OCI-M1 (cell line): Measurements from ENCODE around the gene FKBP8.
A peak's percentile ranks its signal among the peaks of the same experiment; 100 is the strongest.

Experiments used
- DNase-seq: peaks from one replicate; lab custom pipeline; 2025; lab: John Stamatoyannopoulos, UW

The FKBP8 gene

DNA sequence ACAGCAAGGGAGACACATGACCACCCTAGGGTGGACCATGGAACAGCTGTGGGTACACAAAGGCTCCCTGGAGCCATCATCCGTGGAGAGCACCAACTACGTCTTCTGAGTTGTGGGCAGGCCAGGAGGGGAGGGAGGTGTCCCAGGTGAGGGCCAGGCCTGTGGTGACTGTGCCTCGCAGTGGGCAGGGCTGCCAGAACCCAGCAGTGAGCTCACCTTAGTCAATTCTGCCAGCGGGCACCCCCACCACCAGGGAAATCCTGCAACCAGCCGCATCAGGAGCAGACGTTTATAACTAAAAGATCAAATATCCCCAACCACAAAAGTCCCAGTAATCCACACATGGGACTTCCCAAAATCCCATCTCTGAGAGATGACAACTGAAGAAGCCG, 41.1 kb downstream of the FKBP8 start:
- no peak for DNase-seq

- no peak for DNase-seq
Measured at GRCh38 chr19:18501832-18502231, 41.5 kb downstream of the FKBP8 start.

DNA sequence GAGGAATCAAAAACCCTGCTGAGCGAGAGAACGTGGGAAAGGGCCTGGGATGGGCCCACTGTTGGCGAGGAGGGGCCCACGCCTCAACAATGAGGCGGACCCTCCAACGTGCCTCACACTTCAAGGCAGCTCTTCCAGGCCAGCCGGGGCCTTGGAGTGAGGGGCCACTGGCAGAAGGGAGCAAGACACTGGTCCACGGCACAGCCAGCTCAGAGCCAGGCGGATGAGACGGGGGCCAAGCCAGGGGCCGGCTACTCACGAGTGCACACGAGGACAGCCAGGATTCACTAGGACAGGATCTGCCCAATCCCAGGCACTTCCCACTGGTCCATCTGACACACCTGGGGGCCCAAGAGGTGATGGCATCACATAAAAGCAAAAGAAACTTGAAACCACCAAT, 42.0 kb downstream of the FKBP8 start:
- DNase-seq: no peak

- DNase-seq: no peak
Measured at GRCh38 chr19:18500799-18501198, 42.6 kb downstream of the FKBP8 start.

DNA sequence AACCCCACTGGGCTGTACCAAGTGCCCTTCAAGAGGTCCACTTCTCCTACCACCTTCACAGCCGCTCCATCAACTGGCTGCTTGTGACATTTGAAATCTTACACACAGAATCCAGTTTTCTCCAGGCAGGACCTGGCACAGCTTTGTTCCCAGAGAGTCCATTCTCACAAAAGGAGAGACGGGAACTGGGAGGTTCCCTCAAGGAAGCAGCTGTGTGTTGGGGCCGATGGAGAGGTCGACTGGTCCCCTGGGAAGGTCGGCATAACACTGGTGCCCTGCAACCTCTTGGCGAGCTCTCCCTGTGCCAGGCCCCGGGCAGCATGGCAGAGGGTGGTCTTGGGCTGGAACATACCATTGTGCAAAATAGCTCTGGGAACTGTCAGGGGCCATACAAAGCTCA, 43.0 kb downstream of the FKBP8 start:
- no peak for DNase-seq

- peak; percentile 4 for DNase-seq
Measured at GRCh38 chr19:18499055-18499775, 44.2 kb downstream of the FKBP8 start.

- no peak for DNase-seq
Measured at GRCh38 chr19:18496980-18497256, 46.5 kb downstream of the FKBP8 start.

GRCh38 chr19:18496167-18496979, 47.0 kb downstream of the FKBP8 start:
- DNase-seq: peak; percentile 24

DNA sequence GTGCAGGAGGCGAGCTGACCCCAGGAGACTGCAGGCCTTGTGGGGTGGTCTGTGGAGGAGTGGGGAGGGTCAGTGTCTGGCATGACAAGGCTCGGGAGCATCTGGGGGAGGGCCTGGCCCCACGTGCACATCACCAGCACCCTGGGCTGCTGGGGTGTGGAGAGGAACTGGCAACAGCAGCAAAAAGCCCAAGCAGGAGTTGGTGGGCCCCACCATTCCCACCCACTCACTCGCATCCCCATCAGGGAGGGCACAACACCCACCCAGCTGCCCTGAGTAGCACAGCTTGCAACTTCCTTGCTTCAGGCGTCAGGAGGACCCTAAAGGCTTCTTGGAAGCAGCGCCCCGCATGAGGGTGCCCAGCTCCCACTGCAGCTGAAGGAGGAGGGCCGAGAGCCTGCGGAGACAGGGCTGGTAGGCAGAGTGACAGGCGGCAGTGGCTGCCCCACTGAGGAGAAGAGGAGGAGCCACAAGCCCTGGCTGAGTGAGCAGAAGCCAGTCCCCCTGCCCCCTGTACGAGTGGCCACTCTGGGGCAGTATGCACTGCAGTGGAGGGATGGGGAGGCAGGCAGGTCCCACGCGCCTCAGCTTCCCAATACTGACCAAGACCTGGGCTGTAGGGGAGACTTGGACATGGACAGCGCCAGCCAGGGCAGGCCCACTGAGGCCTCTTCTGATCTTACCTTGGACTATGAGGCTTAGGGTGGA, 48.0 kb downstream of the FKBP8 start:
- DNase-seq: no peak

DNA sequence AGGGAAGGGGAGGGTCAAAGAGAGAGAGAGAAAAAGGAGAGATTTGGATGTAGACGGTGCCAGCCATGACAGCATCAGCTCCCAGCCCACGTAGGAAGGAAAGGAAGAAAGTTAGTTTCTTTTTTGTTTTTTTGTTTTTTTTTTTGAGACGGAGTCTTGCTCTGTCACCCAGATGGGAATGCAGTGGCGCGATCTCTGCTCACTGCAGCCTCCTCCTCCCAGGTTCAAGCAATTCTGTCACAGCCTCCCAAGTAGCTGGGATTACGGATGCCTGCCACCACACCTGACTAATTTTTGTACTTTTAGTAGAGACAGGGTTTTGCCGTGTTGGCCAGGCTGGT, 49.1 kb downstream of the FKBP8 start:
- no peak for DNase-seq

DNA sequence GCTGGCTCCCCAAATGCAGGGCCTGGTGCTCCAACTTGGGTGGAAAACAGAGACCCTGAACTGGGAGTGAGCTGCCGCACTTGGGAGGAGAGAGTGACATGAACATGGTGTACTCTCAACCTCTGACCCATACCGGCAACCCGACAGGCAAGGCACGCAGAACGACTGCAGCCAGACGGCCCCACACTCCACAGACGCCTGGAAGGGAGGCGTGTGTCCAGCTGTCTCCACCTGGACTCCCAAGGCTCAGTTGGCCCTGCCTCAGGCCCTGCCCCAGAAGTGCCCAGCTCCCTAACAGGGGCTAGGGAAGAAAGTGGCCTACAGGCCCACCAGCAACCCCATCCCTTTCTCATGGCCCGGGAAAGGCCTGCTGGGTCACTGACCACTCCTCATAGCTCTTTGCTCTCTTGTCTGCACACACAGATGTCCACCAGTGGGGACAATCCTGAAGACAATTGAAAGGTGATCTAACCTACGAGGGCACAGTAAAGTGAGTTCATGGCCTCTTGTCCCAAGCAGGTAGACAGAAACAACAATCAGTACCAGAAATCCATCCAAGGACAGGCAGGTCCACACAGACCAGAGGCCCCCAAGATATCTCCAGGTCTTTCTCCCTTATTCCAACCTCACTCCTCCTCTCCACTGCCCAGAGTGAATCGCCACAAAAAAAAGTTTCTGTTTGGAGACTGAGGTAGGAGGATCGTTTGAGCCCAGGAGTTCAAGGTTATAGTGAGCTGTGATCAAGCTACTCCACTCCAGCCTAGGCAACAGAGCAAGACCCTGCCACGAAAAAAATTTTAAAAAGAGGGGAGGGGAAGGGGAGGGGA, 49.7 kb downstream of the FKBP8 start:
- DNase-seq: no peak

DNA sequence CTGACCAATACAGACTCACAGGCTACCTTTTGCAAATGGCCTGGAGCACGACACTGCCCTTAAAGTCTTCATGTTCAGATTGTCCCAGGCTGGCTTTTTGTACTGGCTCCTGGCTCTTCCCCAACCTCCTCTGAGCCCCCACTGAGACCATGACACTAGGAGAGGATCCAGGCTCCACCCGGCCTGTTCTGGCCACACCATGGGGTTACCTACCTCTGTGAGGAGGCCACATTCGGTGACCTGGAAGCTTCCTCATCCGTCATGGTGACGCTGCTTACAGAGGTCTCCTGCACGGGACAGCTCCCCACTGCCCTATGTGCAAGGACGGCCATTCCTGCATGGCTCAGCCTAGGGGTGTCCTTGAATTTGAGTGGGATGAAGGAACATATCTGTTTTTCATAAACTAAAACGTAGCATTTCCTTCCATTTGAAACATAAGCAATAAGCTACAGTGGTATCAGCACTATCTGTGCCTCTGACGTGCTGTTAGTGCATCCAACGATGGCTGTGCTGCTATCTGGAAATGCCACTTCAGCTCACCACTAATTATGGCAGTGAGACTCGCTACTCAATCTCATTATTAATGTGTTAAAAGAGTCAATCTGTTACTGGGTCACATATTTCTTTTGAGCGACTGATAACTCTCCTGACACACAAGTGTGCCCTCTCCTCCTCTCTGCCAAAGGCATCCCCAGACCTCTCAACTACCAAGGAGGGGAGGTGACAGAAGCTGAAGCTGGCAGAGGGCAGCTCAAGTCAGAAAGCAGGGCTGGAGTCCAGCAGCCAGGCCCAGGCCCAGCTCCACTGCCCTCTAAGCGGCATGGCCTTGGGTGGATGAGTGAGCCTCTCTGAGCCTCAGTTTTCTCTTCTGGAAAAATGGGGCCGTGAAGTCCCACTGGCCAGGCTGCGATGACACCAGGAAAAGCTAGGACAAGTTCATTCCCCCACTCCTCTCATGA, 51.1 kb downstream of the FKBP8 start:
- DNase-seq: no peak

GRCh38 chr19:18490728-18491127, 52.6 kb downstream of the FKBP8 start:
- DNase-seq: no peak

DNA sequence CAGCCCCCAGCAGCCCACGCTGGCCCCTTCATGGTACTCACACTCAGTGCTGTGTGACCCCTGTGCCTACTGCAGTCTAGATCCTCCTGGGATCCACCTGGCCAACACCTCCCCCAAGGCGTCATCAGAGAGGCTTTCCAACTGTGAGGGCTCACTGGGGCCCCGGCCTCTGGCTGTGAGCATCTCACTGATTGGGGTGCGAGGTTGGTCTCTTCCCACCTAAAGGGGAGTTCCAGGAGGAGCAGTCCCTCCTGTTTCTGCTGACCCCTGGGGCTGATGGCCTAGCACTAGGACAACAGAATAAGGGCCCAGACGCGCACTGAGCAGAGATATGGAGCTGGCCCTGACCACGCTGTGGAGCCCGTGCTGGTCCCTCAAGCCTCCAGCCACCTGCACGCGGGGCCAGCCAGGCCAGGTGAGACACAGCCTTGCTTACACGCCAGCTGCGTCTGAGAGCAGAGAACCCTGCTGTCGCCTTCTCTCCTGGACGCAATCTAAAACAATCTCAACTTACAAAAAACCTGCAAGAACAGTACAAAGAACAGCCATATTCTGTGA, 53.7 kb downstream of the FKBP8 start:
- no peak for DNase-seq

DNA sequence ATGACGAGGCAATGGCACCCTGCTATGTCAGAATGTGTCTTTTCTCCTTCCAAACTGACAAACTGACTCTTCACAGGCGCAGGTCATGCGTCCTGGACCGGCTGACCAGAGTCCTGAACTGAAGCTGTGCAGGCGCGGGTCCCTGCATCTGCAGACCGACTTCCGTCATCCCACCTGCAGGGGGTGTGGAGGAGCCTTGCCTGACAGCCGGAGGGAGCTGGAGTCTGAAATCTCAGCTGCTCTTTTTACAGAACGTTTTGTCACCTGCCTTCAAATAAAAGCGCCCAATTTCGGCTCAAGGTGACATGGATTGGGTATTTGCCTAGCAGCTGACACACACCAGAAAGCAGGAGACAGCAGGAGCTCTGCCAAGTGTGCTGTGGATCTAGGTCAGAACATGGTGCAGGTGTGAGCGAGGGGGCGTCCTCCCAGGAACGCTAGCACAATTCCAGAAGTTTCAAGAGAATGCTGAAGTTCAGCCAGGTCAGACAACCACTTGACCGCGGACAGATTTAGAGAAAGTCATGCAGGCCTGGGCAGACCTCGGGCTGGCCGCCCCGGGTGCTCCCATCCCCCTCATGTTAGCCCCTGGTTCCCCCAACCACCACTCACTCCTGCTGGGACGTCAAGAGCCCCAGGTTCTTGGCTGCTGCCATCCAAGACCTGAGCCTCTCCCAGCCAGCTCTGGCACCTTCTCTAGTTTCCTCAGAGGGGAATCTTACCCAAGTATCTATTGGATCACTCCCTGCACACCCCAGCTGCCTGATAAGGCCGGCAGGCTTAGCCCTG, 54.3 kb downstream of the FKBP8 start:
- no peak for DNase-seq

DNA sequence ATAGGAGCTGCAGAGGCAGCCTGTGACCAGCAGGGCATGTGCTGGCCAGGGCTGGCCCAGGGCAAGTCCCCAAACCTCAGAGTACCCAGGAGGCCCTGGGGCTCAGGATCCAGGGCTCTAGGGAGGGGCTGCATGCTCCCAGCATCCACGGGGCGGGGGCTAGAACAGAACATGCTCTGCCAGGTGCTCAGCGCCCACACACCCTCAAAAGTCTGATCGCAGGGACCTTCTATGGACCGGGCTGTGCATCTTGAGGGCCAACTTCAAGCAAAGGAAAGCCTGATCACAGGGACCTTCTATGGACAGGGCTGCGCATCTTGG, 55.0 kb downstream of the FKBP8 start:
- DNase-seq: no peak

DNA sequence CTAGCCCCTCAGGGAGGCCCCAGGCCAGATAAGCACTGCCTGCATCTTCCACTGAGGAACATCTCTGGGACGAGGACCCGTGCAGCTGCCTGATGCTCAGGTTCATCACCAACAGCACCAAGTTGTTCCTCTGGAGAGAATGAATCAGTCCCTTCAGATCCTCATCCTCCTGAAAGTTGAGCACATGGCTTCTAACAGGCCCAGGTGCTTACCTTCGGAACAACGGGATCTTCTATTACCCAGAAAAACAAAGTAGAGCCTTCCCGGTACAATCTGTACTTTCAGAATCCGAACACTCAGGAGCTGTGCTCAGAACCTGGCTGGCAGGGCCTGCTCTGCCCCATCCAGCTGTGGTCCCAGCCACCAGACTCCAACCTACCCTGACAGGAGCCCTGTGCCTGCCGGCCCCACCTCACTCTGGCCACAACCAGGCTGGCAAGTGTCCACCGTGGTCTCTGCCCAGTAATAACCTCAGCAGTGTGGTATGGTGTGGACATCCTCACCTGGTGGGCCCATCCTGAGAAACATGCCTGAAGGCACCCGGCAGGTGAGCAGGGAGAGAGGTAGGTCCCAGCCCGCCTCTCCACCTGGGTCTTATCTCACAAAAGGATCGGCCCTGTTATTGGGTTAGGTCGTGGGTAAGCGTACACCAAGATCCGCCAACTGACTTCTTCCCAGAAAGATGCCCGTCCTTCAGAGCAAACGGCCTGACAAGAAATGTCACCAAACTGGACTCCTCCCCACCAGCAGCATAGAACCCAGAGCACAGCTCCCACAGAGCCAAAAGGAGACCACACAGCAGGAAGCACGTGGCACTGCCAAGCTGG, 55.6 kb downstream of the FKBP8 start:
- no peak for DNase-seq

GRCh38 chr19:18486746-18487145, 56.6 kb downstream of the FKBP8 start:
- DNase-seq: no peak

DNA sequence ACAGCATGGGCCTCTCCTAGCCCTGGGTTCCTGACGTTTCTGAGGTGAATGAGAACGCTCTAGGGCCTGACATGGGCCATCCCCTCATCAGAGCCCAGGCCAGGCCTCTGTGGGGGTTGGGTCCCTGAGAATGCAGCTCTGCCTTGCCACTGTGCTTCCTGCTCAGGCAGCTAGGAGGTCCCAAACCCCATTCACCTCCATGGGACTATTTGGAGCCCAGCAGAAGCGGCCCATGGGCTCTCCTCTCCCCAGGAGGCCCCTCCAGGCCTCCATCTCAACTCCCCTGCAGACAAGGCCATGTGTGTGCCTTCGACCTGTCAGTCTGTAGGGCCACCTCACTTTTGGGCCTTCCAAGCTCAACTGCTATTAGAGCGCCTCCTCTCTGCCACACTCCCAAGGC, 58.4 kb downstream of the FKBP8 start:
- DNase-seq: peak; percentile 5
